Neuronal stem cell (in vitro differentiated cells): Measurements from ENCODE around the gene XYLT1.

Experiments
- DNase-seq: peaks from one replicate; pipeline ENCODE4 v3.0.0-alpha.2; 2013; ENCODE audit warnings: low spot score
- H2AFZ ChIP-seq: one replicate; pipeline ENCODE4 v1.6.1; 2013; ENCODE audit warnings: mild to moderate bottlenecking, low read length, inconsistent platforms
- H2AK5ac ChIP-seq: 2 replicates; pipeline ENCODE4 v1.6.1; 2013; ENCODE audit warnings: low read depth, mild to moderate bottlenecking, inconsistent platforms, low read length, moderate library complexity, mixed read lengths
- H2BK120ac ChIP-seq: 2 replicates; pipeline ENCODE4 v1.6.1; 2013; ENCODE audit warnings: low read depth, mild to moderate bottlenecking, inconsistent platforms, low read length, moderate library complexity, mixed read lengths
- H2BK12ac ChIP-seq: one replicate; pipeline ENCODE4 v1.6.1; 2013; ENCODE audit warnings: low read length, inconsistent platforms
- H2BK15ac ChIP-seq: 2 replicates; pipeline ENCODE4 v1.6.1; 2013; ENCODE audit warnings: mild to moderate bottlenecking, low read length, inconsistent platforms, mixed read lengths
- H2BK5ac ChIP-seq: one replicate; pipeline ENCODE4 v1.6.1; 2013; ENCODE audit warnings: inconsistent platforms, mild to moderate bottlenecking, low read length, moderate library complexity
- H3K14ac ChIP-seq: one replicate; pipeline ENCODE4 v1.6.1; 2013; ENCODE audit warnings: low read length, inconsistent platforms
- H3K18ac ChIP-seq: 2 replicates; pipeline ENCODE4 v1.6.1; 2013; ENCODE audit warnings: low read length, inconsistent platforms
- H3K23ac ChIP-seq: 2 replicates; pipeline ENCODE4 v1.6.1; 2013; ENCODE audit warnings: low read depth, mild to moderate bottlenecking, mixed read lengths, low read length, inconsistent platforms; ENCODE audit not compliant: poor library complexity
- H3K27ac ChIP-seq: replicated peaks from 3 replicates; pipeline ENCODE4 v1.5.1; 2013; ENCODE audit warnings: low read length, inconsistent platforms
- H3K27me3 ChIP-seq, 3 experiments: 2 replicates each; pipeline ENCODE4 v1.6.1; 2013; ENCODE audit warnings: low read length in 3 of 3, mild to moderate bottlenecking in 2 of 3, inconsistent platforms in 1 of 3, low read depth in 1 of 3, mixed read lengths in 1 of 3, moderate library complexity in 1 of 3; ENCODE audit not compliant: control insufficient read depth in 3 of 3, insufficient read depth in 3 of 3
- H3K36me3 ChIP-seq, 2 donors: replicated peaks in 1 of 2; 2 replicates each; pipeline ENCODE4 v1.6.1; 2013; ENCODE audit warnings: low read length in 2 of 2; ENCODE audit not compliant: control insufficient read depth in 2 of 2, insufficient read depth in 2 of 2
- H3K4ac ChIP-seq: 2 replicates; pipeline ENCODE4 v1.6.1; 2013; ENCODE audit warnings: inconsistent platforms, mild to moderate bottlenecking, low read length, moderate library complexity
- H3K4me1 ChIP-seq, 2 donors: 1 replicate in 1 of 2; 2 replicates in 1 of 2; pipeline ENCODE4 v1.6.1; 2013; ENCODE audit warnings: low read length in 2 of 2, low read depth in 1 of 2; ENCODE audit not compliant: control insufficient read depth in 2 of 2, insufficient read depth in 1 of 2
- H3K4me2 ChIP-seq: one replicate; pipeline ENCODE4 v1.6.1; 2013; ENCODE audit warnings: mild to moderate bottlenecking, low read length, inconsistent platforms; ENCODE audit not compliant: insufficient read depth, poor library complexity, severe bottlenecking
- H3K4me3 ChIP-seq, 2 donors: 2 replicates each; pipeline ENCODE4 v1.5.1; 2013; ENCODE audit warnings: low read length in 2 of 2, mild to moderate bottlenecking in 2 of 2, inconsistent platforms in 1 of 2, moderate library complexity in 1 of 2
- H3K79me1 ChIP-seq: one replicate; pipeline ENCODE4 v1.6.1; 2013; ENCODE audit warnings: low read depth, mild to moderate bottlenecking, inconsistent platforms, low read length, moderate library complexity
- H3K9ac ChIP-seq: one replicate; pipeline ENCODE4 v1.6.1; 2013; ENCODE audit warnings: mild to moderate bottlenecking, low read depth, low read length, inconsistent platforms; ENCODE audit not compliant: poor library complexity
- H3K9me3 ChIP-seq, 2 donors: replicated peaks in 1 of 2; 2 replicates each; pipeline versions ENCODE3 to v1.6.1; 2013; ENCODE audit warnings: low read length in 2 of 2, mild to moderate bottlenecking in 2 of 2, inconsistent platforms in 1 of 2, low read depth in 1 of 2, mixed read lengths in 1 of 2, moderate library complexity in 1 of 2; ENCODE audit not compliant: control insufficient read depth in 2 of 2, insufficient read depth in 1 of 2
- H4K8ac ChIP-seq: one replicate; pipeline ENCODE4 v1.6.1; 2013; ENCODE audit warnings: low read depth, mild to moderate bottlenecking, inconsistent platforms, low read length, moderate library complexity
- H4K91ac ChIP-seq: one replicate; pipeline ENCODE4 v1.6.1; 2013; ENCODE audit warnings: low read length, low read depth, mild to moderate bottlenecking, inconsistent platforms; ENCODE audit not compliant: poor library complexity
- WGBS, 2 donors: extraction: QIAGEN DNeasy Blood & Tissue Kit; methylation state at CpG; one replicate each; pipeline ENCODE4 v1.1.7; 2013; ENCODE audit warnings: missing lambda C conversion rate in 2 of 2, mixed read lengths in 1 of 2; ENCODE audit not compliant: insufficient read length in 2 of 2, insufficient replicate concordance in 1 of 2; ENCODE audit errors: extremely low coverage in 2 of 2; 5-methylcytosine and 5-hydroxymethylcytosine counted together

The XYLT1 gene

GRCh38 chr16:17329391-17329790 lies 141.4 kb downstream of the XYLT1 start:
- no peaks in the 10 kb centered on the region for H3K9me3 ChIP-seq
- DNase-seq, result no peak
- no peak overlapping the region for H3K9ac ChIP-seq
- H4K8ac ChIP-seq, result no peak overlapping the region
- no peak overlapping the region for H2AFZ ChIP-seq
- H2BK12ac ChIP-seq, result no peak overlapping the region
- H2BK120ac ChIP-seq, result no peak overlapping the region
- H3K18ac ChIP-seq, result no peak overlapping the region
- H2AK5ac ChIP-seq, result no peak overlapping the region
- no peak overlapping the region for H2BK5ac ChIP-seq
- peaks cover 0 to 2% of the 10 kb centered on the region in 2 donors for H3K4me1 ChIP-seq
- no peak overlapping the region for H2BK15ac ChIP-seq
- no peak overlapping the region for H3K14ac ChIP-seq
- no peak overlapping the region for H4K91ac ChIP-seq
- H3K27me3 ChIP-seq, result no peaks in the 10 kb centered on the region
- no peak overlapping the region for H3K4ac ChIP-seq
- WGBS, 2 donors, result no CpG with 5 or more reads among the region's 5 CpGs
- H3K27ac ChIP-seq, result no peak overlapping the region
- H3K4me3 ChIP-seq, result no peak overlapping the region
- H3K36me3 ChIP-seq, result no peaks in the 10 kb centered on the region
- H3K4me2 ChIP-seq, result no peak overlapping the region
- peaks cover 2% of the 10 kb centered on the region for H3K79me1 ChIP-seq
- no peak overlapping the region for H3K23ac ChIP-seq

GRCh38 chr16:17328932-17329331 lies 141.8 kb downstream of the XYLT1 start:
- Histone ChIP-seq H2BK12ac (no peak overlapping the region), H3K14ac (no peak overlapping the region), H2BK5ac (no peak overlapping the region), H3K23ac (no peak overlapping the region), H4K91ac (no peak overlapping the region), H3K9me3 (no peaks in the 10 kb centered on the region), H4K8ac (no peak overlapping the region), H2BK15ac (no peak overlapping the region), H3K4ac (no peak overlapping the region), H3K27me3 (no peaks in the 10 kb centered on the region), H3K4me3 (no peak overlapping the region), H3K27ac (no peak overlapping the region), H3K4me2 (no peak overlapping the region), H2AK5ac (no peak overlapping the region), H3K9ac (no peak overlapping the region), H3K4me1 (peaks cover 0 to 2% of the 10 kb centered on the region in 2 donors), H2AFZ (no peak overlapping the region), H2BK120ac (no peak overlapping the region), H3K79me1 (peaks cover 2% of the 10 kb centered on the region), H3K36me3 (no peaks in the 10 kb centered on the region), H3K18ac (no peak overlapping the region)
- WGBS, 2 donors, result no CpG with 5 or more reads among the region's 9 CpGs
- DNase-seq, result no peak

GRCh38 chr16:17327664-17328335 lies 143.0 kb downstream of the XYLT1 start:
- no peak overlapping the region for H3K14ac ChIP-seq
- no peak overlapping the region for H3K23ac ChIP-seq
- H3K4ac ChIP-seq, result no peak overlapping the region
- H3K9me3 ChIP-seq, result no peaks in the 10 kb centered on the region
- no peak overlapping the region for H2BK5ac ChIP-seq
- WGBS, 2 donors, result no CpG with 5 or more reads among the region's 10 CpGs
- H3K4me3 ChIP-seq, result no peak overlapping the region
- DNase-seq, result no peak
- no peak overlapping the region for H2BK12ac ChIP-seq
- H3K4me1 ChIP-seq, result peaks cover 0 to 3% of the 10 kb centered on the region in 2 donors
- no peaks in the 10 kb centered on the region for H3K27me3 ChIP-seq
- H3K79me1 ChIP-seq, result peaks cover 2% of the 10 kb centered on the region
- no peaks in the 10 kb centered on the region for H3K36me3 ChIP-seq
- H2AK5ac ChIP-seq, result no peak overlapping the region
- H4K8ac ChIP-seq, result no peak overlapping the region
- no peak overlapping the region for H3K9ac ChIP-seq
- no peak overlapping the region for H3K18ac ChIP-seq
- H4K91ac ChIP-seq, result no peak overlapping the region
- no peak overlapping the region for H3K4me2 ChIP-seq
- no peak overlapping the region for H2AFZ ChIP-seq
- no peak overlapping the region for H2BK15ac ChIP-seq
- H3K27ac ChIP-seq, result no peak overlapping the region
- H2BK120ac ChIP-seq, result no peak overlapping the region

- Histone ChIP-seq H2BK12ac (no peak overlapping the region), H2BK5ac (no peak overlapping the region), H3K9me3 (no peaks in the 10 kb centered on the region), H3K4me2 (no peak overlapping the region), H3K36me3 (no peaks in the 10 kb centered on the region), H2BK120ac (no peak overlapping the region), H3K4me1 (peaks cover 0 to 1% of the 10 kb centered on the region in 2 donors), H3K27me3 (no peaks in the 10 kb centered on the region), H3K4me3 (no peak overlapping the region), H4K91ac (no peak overlapping the region), H3K9ac (no peak overlapping the region), H3K4ac (no peak overlapping the region), H3K27ac (no peak overlapping the region), H2AK5ac (no peak overlapping the region), H2AFZ (no peak overlapping the region), H3K79me1 (peaks cover 2% of the 10 kb centered on the region), H3K23ac (no peak overlapping the region), H4K8ac (no peak overlapping the region), H3K14ac (no peak overlapping the region), H2BK15ac (no peak overlapping the region), H3K18ac (no peak overlapping the region)
- WGBS, 2 donors, result no CpG with 5 or more reads among the region's 8 CpGs
- DNase-seq, result no peak
Observed at GRCh38 chr16:17325476-17326143, 145.2 kb downstream of the XYLT1 start.
